Stomach (tissue), 9 donors: Measurements from ENCODE around the gene TM4SF4. TPM values are rescaled to one million over a fixed set of nuclear protein-coding genes. Genes with fewer than 3 reads are reported as not detected.

Experiments
- DNase-seq, 2 donors: peaks; one replicate each; pipeline versions ENCODE4 v3.0.0 to v3.0.0-alpha.2; 2013 to 2019
- H3K27ac ChIP-seq, 5 donors: fragments of 200-600 bp in 4 of 5; sonication (generic) in 4 of 5; one replicate each; pipeline ENCODE4 v1.5.1; 2013 to 2019; ENCODE audit warnings: mild to moderate bottlenecking in 1 of 5, moderate library complexity in 1 of 5
- H3K27me3 ChIP-seq, 3 donors: fragments of 200-600 bp; sonication (generic); one replicate each; pipeline ENCODE4 v1.5.1; 2017 to 2019; ENCODE audit warnings: mixed run types in 1 of 3
- H3K36me3 ChIP-seq, 4 donors: fragments of 200-600 bp; sonication (generic); 1 replicate in 3 of 4; 2 replicates in 1 of 4; pipeline ENCODE4 v1.5.1; 2016 to 2019
- H3K4me1 ChIP-seq, 4 donors: fragments of 200-600 bp; sonication (generic); one replicate each; pipeline ENCODE4 v1.5.1; 2016 to 2019
- H3K4me3 ChIP-seq, 4 donors: fragments of 200-600 bp; sonication (generic) in 3 of 4; one replicate each; pipeline ENCODE4 v1.5.1; 2016 to 2019; ENCODE audit warnings: mild to moderate bottlenecking in 1 of 4
- H3K9me3 ChIP-seq, 4 donors: fragments of 200-600 bp; sonication (generic); one replicate each; pipeline ENCODE4 v1.5.1; 2016 to 2019
- EP300 ChIP-seq: sonication (generic); formaldehyde crosslinking; IDR thresholded peaks from one replicate; pipeline ENCODE4 v1.6.1; 2017; ENCODE audit warnings: antibody characterized with exemption
- POLR2A ChIP-seq, 4 donors: fragments of 450-650 bp; IDR thresholded peaks; one replicate each; pipeline ENCODE4 v1.6.1; 2016; ENCODE audit warnings: antibody characterized with exemption in 4 of 4, control low read depth in 2 of 4, mild to moderate bottlenecking in 1 of 4, moderate library complexity in 1 of 4
- POLR2AphosphoS5 ChIP-seq, 3 donors: sonication (generic); formaldehyde crosslinking; IDR thresholded peaks; one replicate each; pipeline ENCODE4 v1.6.1; 2016; ENCODE audit warnings: antibody characterized with exemption in 3 of 3
- WGBS, 5 donors: extraction: QIAGEN DNeasy Blood & Tissue Kit in 3 of 5; methylation state at CpG; one replicate each; pipeline versions ENCODE4 v1.1.5 to v1.1.7; 2013 to 2018; 5-methylcytosine and 5-hydroxymethylcytosine counted together
- intact Hi-C: fragments of 100-400 bp; cut with DNase I; formaldehyde crosslinking; loops from one replicate; pipeline ENCODE4 v1.15.1; 2023; ENCODE audit warnings: low total_unique reads
- polyA plus RNA-seq, 3 donors: library from polyadenylated mRNA; stranded (reverse); fragments of 200-250 nt; gene quantifications; one replicate each; pipeline ENCODE4 v1.2.3, GENCODE V29; 2013
- total RNA-seq, 5 donors: library from RNA; depleted of rRNA; stranded (reverse); fragments of >200 nt; gene quantifications; one replicate each; pipeline versions ENCODE4 v1.1.0 to v1.2.3, GENCODE V29; 2014 to 2016
- TF ChIP-seq, protein P1 (sequence below), 7 experiments: fragments of 450-650 bp in 4 of 7; fragments of 200-600 bp in 3 of 7; sonication (generic) in 3 of 7; IDR thresholded peaks; one replicate each; pipeline ENCODE4 v1.5.1; 2016 to 2019; ENCODE audit warnings: antibody characterized with exemption in 7 of 7, control low read depth in 2 of 7, mild to moderate bottlenecking in 1 of 7
- donor health status: healthy with polysubstance abuse.
- donor health status: Bipolar disorder and iron deficiency.
- donor health status: healthy.

TM4SF4 gene
- total and polyA plus RNA-seq, 8 donors, result 1.4 to 40.8 (median 9.9) TPM; not detected in 1

GRCh38 chr3:149437286-149437685, 37.2 kb upstream of the TM4SF4 start:
- H3K4me1 ChIP-seq, result peaks cover 0 to 3% (median 2%) of the 10 kb centered on the region in 4 donors
- H3K27me3 ChIP-seq, result no peaks in the 10 kb centered on the region
- intact Hi-C loops, result no loop called here
- H3K27ac ChIP-seq, result no peak overlapping the region
- H3K9me3 ChIP-seq, result no peaks in the 10 kb centered on the region
- H3K36me3 ChIP-seq, result no peaks in the 10 kb centered on the region
- TF ChIP-seq POLR2A (IDR thresholded peaks at IDR 0.05) (no peak), POLR2AphosphoS5 (IDR thresholded peaks at IDR 0.05) (no peak), EP300 (no peak)
- TF ChIP-seq, protein P1, sequence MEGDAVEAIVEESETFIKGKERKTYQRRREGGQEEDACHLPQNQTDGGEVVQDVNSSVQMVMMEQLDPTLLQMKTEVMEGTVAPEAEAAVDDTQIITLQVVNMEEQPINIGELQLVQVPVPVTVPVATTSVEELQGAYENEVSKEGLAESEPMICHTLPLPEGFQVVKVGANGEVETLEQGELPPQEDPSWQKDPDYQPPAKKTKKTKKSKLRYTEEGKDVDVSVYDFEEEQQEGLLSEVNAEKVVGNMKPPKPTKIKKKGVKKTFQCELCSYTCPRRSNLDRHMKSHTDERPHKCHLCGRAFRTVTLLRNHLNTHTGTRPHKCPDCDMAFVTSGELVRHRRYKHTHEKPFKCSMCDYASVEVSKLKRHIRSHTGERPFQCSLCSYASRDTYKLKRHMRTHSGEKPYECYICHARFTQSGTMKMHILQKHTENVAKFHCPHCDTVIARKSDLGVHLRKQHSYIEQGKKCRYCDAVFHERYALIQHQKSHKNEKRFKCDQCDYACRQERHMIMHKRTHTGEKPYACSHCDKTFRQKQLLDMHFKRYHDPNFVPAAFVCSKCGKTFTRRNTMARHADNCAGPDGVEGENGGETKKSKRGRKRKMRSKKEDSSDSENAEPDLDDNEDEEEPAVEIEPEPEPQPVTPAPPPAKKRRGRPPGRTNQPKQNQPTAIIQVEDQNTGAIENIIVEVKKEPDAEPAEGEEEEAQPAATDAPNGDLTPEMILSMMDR (IDR thresholded peaks at IDR 0.05), result no peak
- no peak overlapping the region for H3K4me3 ChIP-seq
- 57 to 81% (median 79%) methylated on average over 3 of the region's 3 CpGs for WGBS, 5 donors
- DNase-seq, result no peak

DNA sequence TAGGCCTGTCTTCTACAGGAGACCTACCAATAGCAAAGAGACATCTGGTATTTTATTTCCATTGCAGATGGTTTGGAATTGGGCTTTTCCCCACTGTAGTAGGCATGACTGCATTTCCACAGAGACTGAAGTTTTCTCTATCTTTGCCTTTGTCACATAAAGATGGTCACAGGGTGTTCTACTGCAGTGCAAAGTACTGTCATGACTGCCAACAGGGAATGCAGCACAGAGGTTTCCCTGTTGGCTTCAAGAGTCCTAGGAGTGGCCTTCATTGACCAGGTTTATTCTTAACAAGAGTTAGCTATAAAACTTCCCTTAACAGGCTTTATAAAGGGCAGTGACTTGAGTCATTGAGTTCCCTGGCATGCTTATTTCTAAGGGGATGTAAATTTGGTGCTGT, 36.8 kb upstream of the TM4SF4 start:
- Histone ChIP-seq H3K36me3 (no peaks in the 10 kb centered on the region), H3K4me1 (peaks cover under 1 to 7% (median 5%) of the 10 kb centered on the region in 4 donors), H3K9me3 (no peaks in the 10 kb centered on the region), H3K27me3 (no peaks in the 10 kb centered on the region), H3K27ac (no peak overlapping the region), H3K4me3 (no peak overlapping the region)
- no peak for TF ChIP-seq POLR2A (IDR thresholded peaks at IDR 0.05)
- TF ChIP-seq, protein P1 (IDR thresholded peaks at IDR 0.05), result no peak
- no peak for TF ChIP-seq POLR2AphosphoS5 (IDR thresholded peaks at IDR 0.05)
- no peak for TF ChIP-seq EP300
- intact Hi-C loops, result no loop called here
- DNase-seq, result no peak

DNA sequence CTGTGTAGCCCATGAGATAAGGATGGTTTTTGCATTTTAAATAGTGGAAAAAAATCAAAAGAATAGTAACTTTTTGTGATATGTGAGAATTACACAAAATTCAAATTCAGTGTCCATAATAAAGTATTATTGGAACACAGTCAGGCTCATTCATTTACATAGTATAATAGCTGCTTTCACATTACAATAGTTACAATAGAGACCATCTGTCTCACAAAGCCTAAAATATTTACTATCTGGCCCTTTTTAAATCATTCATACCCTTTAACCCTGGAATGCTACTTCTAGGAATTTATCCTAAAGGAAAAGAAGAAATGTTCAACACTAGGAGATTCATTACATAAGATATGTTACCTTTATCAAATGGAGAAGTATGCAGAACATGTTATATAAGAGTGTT, 35.5 kb upstream of the TM4SF4 start:
- Histone ChIP-seq H3K9me3 (no peaks in the 10 kb centered on the region), H3K36me3 (no peaks in the 10 kb centered on the region), H3K4me1 (peaks cover 7 to 20% (median 15%) of the 10 kb centered on the region in 4 donors), H3K27me3 (no peaks in the 10 kb centered on the region), H3K4me3 (no peak overlapping the region), H3K27ac (no peak overlapping the region)
- intact Hi-C loops, result no loop called here
- TF ChIP-seq POLR2AphosphoS5 (IDR thresholded peaks at IDR 0.05) (no peak), EP300 (no peak), POLR2A (IDR thresholded peaks at IDR 0.05) (no peak)
- TF ChIP-seq, protein P1 (IDR thresholded peaks at IDR 0.05), result no peak
- no peak for DNase-seq

GRCh38 chr3:149441642-149442041, 32.9 kb upstream of the TM4SF4 start:
- H3K4me1 ChIP-seq, result peaks cover 7 to 20% (median 15%) of the 10 kb centered on the region in 4 donors
- H3K27ac ChIP-seq, result no peak overlapping the region
- H3K36me3 ChIP-seq, result no peaks in the 10 kb centered on the region
- H3K4me3 ChIP-seq, result no peak overlapping the region
- intact Hi-C loops, result no loop called here
- H3K27me3 ChIP-seq, result no peaks in the 10 kb centered on the region
- no peaks in the 10 kb centered on the region for H3K9me3 ChIP-seq
- TF ChIP-seq EP300 (no peak), POLR2A (IDR thresholded peaks at IDR 0.05) (no peak), POLR2AphosphoS5 (IDR thresholded peaks at IDR 0.05) (no peak)
- TF ChIP-seq, protein P1 (IDR thresholded peaks at IDR 0.05), result no peak
- no peak for DNase-seq
- 93 to 100% (median 96%) methylated on average over 1 of the region's 1 CpG for WGBS, 5 donors
